GM04503 (cell line): ENCODE data around the gene CRB2.

Source experiments
- DNase-seq: peaks from one replicate; pipeline ENCODE4 v3.0.0-alpha.2; 2012; ENCODE audit warnings: low read depth

The CRB2 gene

GRCh38 chr9:123329329-123329955 is 26.6 kb upstream of the CRB2 start:
- no peak for DNase-seq

DNA sequence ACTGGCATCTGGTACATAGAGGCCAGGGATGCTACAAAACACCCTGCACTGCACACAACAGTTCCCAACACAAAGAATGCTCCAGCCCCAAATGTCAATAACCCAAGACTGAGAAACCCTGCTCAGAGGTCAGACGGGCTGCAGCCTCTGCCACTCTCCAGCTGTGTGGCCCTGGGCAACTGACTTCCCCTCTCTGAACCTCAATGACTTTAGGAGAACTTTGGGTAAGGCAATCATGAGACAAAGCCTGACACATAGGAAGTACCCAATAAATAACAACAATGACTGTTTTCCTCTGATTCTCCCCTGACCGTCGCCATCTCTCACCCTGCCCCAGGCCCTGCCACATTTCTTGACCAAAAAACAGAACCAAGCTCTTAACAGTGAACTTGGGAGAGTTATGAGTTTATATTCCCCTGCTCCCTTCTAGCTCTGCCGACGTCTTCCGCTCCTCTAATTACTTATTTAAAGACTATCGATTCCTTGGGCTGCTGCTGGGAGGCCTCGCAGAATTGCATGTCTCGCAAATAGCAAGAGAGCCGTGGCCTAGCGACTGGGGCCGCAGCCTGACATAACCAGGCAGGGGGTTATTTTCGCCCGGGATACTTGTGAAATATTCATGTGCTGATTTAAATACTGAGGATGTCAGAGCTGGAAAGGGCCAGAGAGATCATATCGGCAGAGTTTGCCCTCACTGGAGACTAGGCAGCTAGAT is 24.5 kb upstream of the CRB2 start:
- no peak for DNase-seq

- peak; percentile 78 for DNase-seq
These were observed 22.8 kb upstream of the CRB2 start for GRCh38 chr9:123333058-123333669.

DNA sequence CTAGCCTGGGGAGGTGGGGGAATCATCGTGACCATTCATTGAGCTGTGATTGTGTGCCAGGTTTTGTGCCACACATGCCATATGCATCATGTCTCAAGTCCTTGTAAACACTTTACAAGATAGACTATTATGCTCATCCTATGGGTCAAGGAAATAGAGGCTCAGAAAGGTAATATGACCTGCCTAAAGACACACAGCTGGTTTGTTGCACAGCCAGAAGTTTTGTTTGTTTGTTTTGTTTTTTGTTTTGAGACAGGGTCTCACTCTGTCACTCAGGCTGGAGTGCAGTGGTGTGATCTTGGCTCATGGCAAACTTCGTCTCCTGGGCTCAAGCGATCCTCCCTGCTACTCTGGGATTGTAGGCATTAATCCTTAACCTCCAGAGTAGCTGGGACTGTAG is 21.4 kb upstream of the CRB2 start:
- no peak for DNase-seq

GRCh38 chr9:123335193-123335985 is 20.6 kb upstream of the CRB2 start:
- peak; percentile 75 for DNase-seq

GRCh38 chr9:123335986-123336329 is 20.0 kb upstream of the CRB2 start:
- no peak for DNase-seq

- no peak for DNase-seq
These were observed 19.5 kb upstream of the CRB2 start for GRCh38 chr9:123336449-123336848.

GRCh38 chr9:123336959-123337358 is 19.0 kb upstream of the CRB2 start:
- DNase-seq: no peak

- no peak for DNase-seq
These were observed 18.0 kb upstream of the CRB2 start for GRCh38 chr9:123337971-123338370.

GRCh38 chr9:123338710-123339665 is 17.0 kb upstream of the CRB2 start:
- no peak for DNase-seq

GRCh38 chr9:123339666-123340510 is 16.1 kb upstream of the CRB2 start:
- no peak for DNase-seq

- DNase-seq: no peak
These were observed 14.2 kb upstream of the CRB2 start for GRCh38 chr9:123341816-123342215.

GRCh38 chr9:123342247-123342646 is 13.8 kb upstream of the CRB2 start:
- no peak for DNase-seq

GRCh38 chr9:123343443-123344191 is 12.4 kb upstream of the CRB2 start:
- no peak for DNase-seq

GRCh38 chr9:123344192-123344949 is 11.6 kb upstream of the CRB2 start:
- no peak for DNase-seq

- DNase-seq: no peak
These were observed 10.4 kb upstream of the CRB2 start for GRCh38 chr9:123345567-123345955.

GRCh38 chr9:123346026-123346425 is 10.0 kb upstream of the CRB2 start:
- DNase-seq: no peak

DNA sequence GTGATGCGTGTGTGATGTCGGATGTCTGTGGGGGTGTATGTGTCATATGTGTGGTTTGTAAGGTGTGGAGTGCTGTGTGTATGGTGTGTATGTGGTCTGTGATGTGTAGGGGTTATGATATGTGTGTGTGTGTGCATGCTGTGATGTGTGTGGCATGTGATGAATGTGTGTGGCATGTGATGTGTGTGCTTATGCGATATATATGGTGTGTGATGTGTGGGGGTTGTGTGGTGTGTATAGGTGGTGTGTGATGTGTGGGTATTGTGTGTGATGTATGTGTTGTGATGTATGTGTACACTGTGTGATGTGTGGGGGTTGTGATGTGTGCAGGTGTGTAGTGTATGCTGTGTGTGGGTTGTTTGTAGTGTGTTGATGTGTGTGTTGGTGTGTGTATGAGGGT is 9.2 kb upstream of the CRB2 start:
- no peak for DNase-seq
